Ishikawa (cell line): Measurements from ENCODE around the gene PRSS35.

ENCODE experiments used
- EP300 ChIP-seq: IDR thresholded peaks from 2 replicates; pipeline ENCODE4 v1.6.1; 2012; ENCODE audit warnings: borderline replicate concordance
- RAD21 ChIP-seq: IDR thresholded peaks from 2 replicates; pipeline ENCODE4 v1.6.1; 2012; ENCODE audit warnings: low read depth

- TF ChIP-seq RAD21 (no peak), EP300 (no peak)
Observed at GRCh38 chr6:83488861-83489260, 23.5 kb upstream of the PRSS35 start.
